GM23338 (cell line): ENCODE measurements around the gene ARMC7. TPM values are rescaled to one million over a fixed set of nuclear protein-coding genes. Genes with fewer than 3 reads are reported as not detected.

Experiments
- ATAC-seq: fragments of 200-7000 bp; cut with Tn5 transposase; 3 replicates; pipeline ENCODE4 v1.9.1; 2020
- DNase-seq: peaks from one replicate; pipeline ENCODE4 v3.0.0-alpha.2; 2015; ENCODE audit warnings: low spot score
- H2AFZ ChIP-seq: fragments of 200-600 bp; sonication (generic); 2 replicates; pipeline ENCODE4 v1.8.0; 2016; ENCODE audit warnings: antibody characterized with exemption, mild to moderate bottlenecking, moderate library complexity
- H3F3A ChIP-seq: fragments of 200-600 bp; sonication (generic); replicated peaks from 2 replicates; pipeline ENCODE4 v1.8.0; 2017; ENCODE audit warnings: antibody characterized with exemption, mixed run types, low read depth
- H3K27ac ChIP-seq: fragments of 200-600 bp; sonication (generic); 2 replicates; pipeline ENCODE4 v1.6.1; 2016; ENCODE audit warnings: low read depth
- H3K27me3 ChIP-seq: fragments of 200-600 bp; sonication (generic); 2 replicates; pipeline ENCODE4 v1.8.0; 2016; ENCODE audit warnings: mild to moderate bottlenecking, mixed run types, moderate library complexity; ENCODE audit not compliant: insufficient read depth
- H3K36me3 ChIP-seq: fragments of 200-600 bp; sonication (generic); 2 replicates; pipeline ENCODE4 v1.8.0; 2016; ENCODE audit warnings: mild to moderate bottlenecking; ENCODE audit not compliant: insufficient read depth
- H3K4me1 ChIP-seq: fragments of 200-600 bp; sonication (generic); 2 replicates; pipeline ENCODE4 v1.8.0; 2016; ENCODE audit warnings: mild to moderate bottlenecking, moderate library complexity; ENCODE audit not compliant: insufficient read depth
- H3K4me2 ChIP-seq: fragments of 200-600 bp; sonication (generic); 2 replicates; pipeline ENCODE4 v1.7.1; 2017; ENCODE audit warnings: mixed run types
- H3K4me3 ChIP-seq: fragments of 200-600 bp; sonication (generic); 2 replicates; pipeline ENCODE4 v1.6.1; 2016; ENCODE audit warnings: mixed run types
- H3K79me2 ChIP-seq: fragments of 200-600 bp; sonication (generic); replicated peaks from 2 replicates; pipeline ENCODE4 v1.8.0; 2017; ENCODE audit warnings: mild to moderate bottlenecking; ENCODE audit not compliant: insufficient read depth
- H3K9me2 ChIP-seq: fragments of 200-600 bp; sonication (generic); 2 replicates; pipeline ENCODE4 v1.8.0; 2017; ENCODE audit not compliant: insufficient read depth
- H4K20me1 ChIP-seq: fragments of 200-600 bp; sonication (generic); replicated peaks from 2 replicates; pipeline ENCODE4 v1.8.0; 2017; ENCODE audit warnings: mild to moderate bottlenecking; ENCODE audit not compliant: insufficient read depth
- H3K27ac Mint-ChIP-seq: 2 replicates; pipeline ENCODE4 v1.8.0; 2020; ENCODE audit warnings: inconsistent platforms, mild to moderate bottlenecking, moderate library complexity, mixed read lengths
- H3K27me3 Mint-ChIP-seq: 3 replicates; pipeline ENCODE4 v1.8.0; 2022; ENCODE audit warnings: low read depth, mild to moderate bottlenecking, moderate library complexity, mixed read lengths, inconsistent platforms; ENCODE audit not compliant: insufficient read depth, poor library complexity
- H3K36me3 Mint-ChIP-seq: 3 replicates; pipeline ENCODE4 v1.8.0; 2021; ENCODE audit warnings: low read depth, mild to moderate bottlenecking, inconsistent platforms, moderate library complexity, mixed read lengths
- H3K4me1 Mint-ChIP-seq: 3 replicates; pipeline ENCODE4 v1.8.0; 2020; ENCODE audit warnings: mild to moderate bottlenecking, inconsistent platforms, mixed read lengths
- H3K4me3 Mint-ChIP-seq: 3 replicates; pipeline ENCODE4 v1.8.0; 2021; ENCODE audit warnings: moderate library complexity, mild to moderate bottlenecking, inconsistent platforms, mixed read lengths
- H3K9me3 Mint-ChIP-seq: 3 replicates; pipeline ENCODE4 v1.8.0; 2020; ENCODE audit warnings: moderate library complexity, mild to moderate bottlenecking, inconsistent platforms, mixed read lengths
- CREB1 ChIP-seq: fragments of 250-450 bp; sonication (Bioruptor Pico); IDR thresholded peaks from 2 replicates; pipeline ENCODE4 v1.5.0; 2020; ENCODE audit warnings: low read depth, mild to moderate bottlenecking, moderate library complexity
- CTCF ChIP-seq, 2 experiments: fragments of 200-600 bp in 1 of 2; sonication (generic) in 1 of 2; conservative IDR thresholded peaks; 2 replicates each; pipeline versions ENCODE4 v1.5.1 to v1.6.1; 2016 to 2017; ENCODE audit warnings: antibody characterized with exemption in 2 of 2, low read depth in 2 of 2, mild to moderate bottlenecking in 2 of 2, moderate library complexity in 1 of 2
- ETS1 ChIP-seq: IDR thresholded peaks from 2 replicates; pipeline ENCODE4 v1.6.1; 2016; ENCODE audit warnings: antibody characterized with exemption
- EZH2 ChIP-seq: fragments of 200-600 bp; sonication (generic); IDR thresholded peaks from one replicate; pipeline ENCODE4 v1.8.0; 2017; ENCODE audit warnings: antibody characterized with exemption, mild to moderate bottlenecking, low read depth; ENCODE audit not compliant: unreplicated experiment
- EZH2phosphoT487 ChIP-seq: fragments of 200-600 bp; sonication (generic); IDR thresholded peaks from one replicate; pipeline ENCODE4 v1.8.1; 2018; ENCODE audit warnings: antibody characterized with exemption; ENCODE audit not compliant: unreplicated experiment
- JUNB ChIP-seq: IDR thresholded peaks from one replicate; pipeline ENCODE4 v1.6.1; 2016; ENCODE audit warnings: antibody characterized with exemption; ENCODE audit not compliant: unreplicated experiment
- NANOG ChIP-seq: IDR thresholded peaks from 2 replicates; pipeline ENCODE4 v1.6.1; 2016; ENCODE audit warnings: antibody characterized with exemption, borderline replicate concordance
- POLR2AphosphoS5 ChIP-seq: IDR thresholded peaks from 2 replicates; pipeline ENCODE4 v1.6.1; 2016; ENCODE audit warnings: antibody characterized with exemption, low read depth
- REST ChIP-seq: IDR thresholded peaks from one replicate; pipeline ENCODE4 v1.6.1; 2018; ENCODE audit warnings: antibody characterized with exemption; ENCODE audit not compliant: unreplicated experiment
- STAT1 ChIP-seq: IDR thresholded peaks from one replicate; pipeline ENCODE4 v1.6.1; 2016; ENCODE audit warnings: antibody characterized with exemption; ENCODE audit not compliant: unreplicated experiment
- ZNF114 ChIP-seq: fragments of 250-450 bp; sonication (Bioruptor Pico); IDR thresholded peaks from 2 replicates; pipeline ENCODE4 v1.5.0; 2020; ENCODE audit warnings: mild to moderate bottlenecking, moderate library complexity
- ZNF331 ChIP-seq: fragments of 250-450 bp; sonication (Bioruptor Pico); IDR thresholded peaks from 2 replicates; pipeline ENCODE4 v1.5.0; 2020; ENCODE audit warnings: low read depth, mild to moderate bottlenecking, moderate library complexity
- ZNF462 ChIP-seq: fragments of 250-450 bp; sonication (Bioruptor Pico); IDR thresholded peaks from 2 replicates; pipeline ENCODE4 v1.5.0; 2020; ENCODE audit warnings: mild to moderate bottlenecking, moderate library complexity
- polyA plus RNA-seq: library from polyadenylated mRNA; unstranded; fragments of >200 nt; fragmentation: Nextera tagmentation; extraction: Ambion mirVana; gene quantifications from 2 replicates; pipeline ENCODE4 v1.2.1, GENCODE V29; 2016
- total RNA-seq: library from RNA; depleted of rRNA; stranded (reverse); fragments of >200 nt; shearing (Covaris generic); gene quantifications from 2 replicates; pipeline ENCODE4 v1.2.3, GENCODE V29; 2014

Gene ARMC7
- total and polyA plus RNA-seq, 2 experiments from 2014 or later = 5.6 to 8.4 TPM

GRCh38 chr17:75160211-75160610, 50.4 kb downstream of the ARMC7 start:
- no peaks in the 10 kb centered on the region for H3K27me3 ChIP-seq
- no peak for DNase-seq
- H3K9me3 Mint-ChIP-seq = no peaks in the 10 kb centered on the region
- no peaks in the 10 kb centered on the region for H3K9me2 ChIP-seq
- H3K36me3 ChIP-seq = no peaks in the 10 kb centered on the region; the same call in 1 of the 2 replicates
- H4K20me1 ChIP-seq = peaks cover 7% of the 10 kb centered on the region; the same call in 1 of the 2 replicates
- H3K4me3 Mint-ChIP-seq = no peak overlapping the region
- H3K27ac Mint-ChIP-seq = no peak overlapping the region
- no peak overlapping the region for H3K4me2 ChIP-seq
- H3K36me3 Mint-ChIP-seq = peaks cover 19% of the 10 kb centered on the region; the same call in 2 of the 3 replicates
- peaks cover 12% of the 10 kb centered on the region for H3K4me1 Mint-ChIP-seq
- 0 out of 2 replicates have a peak overlapping the region, but pooled peaks have one; percentile 72 for H3K27ac ChIP-seq
- H3K4me1 ChIP-seq = peaks cover 7% of the 10 kb centered on the region
- no peak for TF ChIP-seq CREB1 (CRISPR knock-in tag)
- TF ChIP-seq JUNB = no peak
- no peak for TF ChIP-seq POLR2AphosphoS5
- no peak for TF ChIP-seq ETS1
- TF ChIP-seq ZNF462 = no peak
- no peak for TF ChIP-seq ZNF114 (CRISPR knock-in tag)
- no peak for TF ChIP-seq STAT1
- TF ChIP-seq EZH2phosphoT487 = no peak
- TF ChIP-seq NANOG = no peak
- no peak for TF ChIP-seq EZH2
- no peak for TF ChIP-seq CTCF (conservative IDR thresholded peaks at IDR 0.05; ENCODE audit: low read depth in 2 of 2)
- TF ChIP-seq REST = no peak
- TF ChIP-seq ZNF331 (CRISPR knock-in tag) = no peak
- H2AFZ ChIP-seq = no peak overlapping the region
- peaks cover 29% of the 10 kb centered on the region for H3F3A ChIP-seq
- no peak for ATAC-seq
- H3K4me3 ChIP-seq = no peak overlapping the region
- H3K27me3 Mint-ChIP-seq = peaks cover 7% of the 10 kb centered on the region
- H3K79me2 ChIP-seq = no peaks in the 10 kb centered on the region
